Lower lobe of right lung (tissue), 2 donors: ENCODE results near the gene CHD6. TPM values are rescaled to one million over a fixed set of nuclear protein-coding genes. Genes with fewer than 3 reads are reported as not detected.

Experiments
- ATAC-seq, 2 donors: fragments of 200-7000 bp; cut with Tn5 transposase; one replicate each; pipeline ENCODE4 v1.9.1; 2020 to 2022; ENCODE audit warnings: mild to moderate bottlenecking in 2 of 2, moderate library complexity in 2 of 2
- DNase-seq: peaks from one replicate; pipeline ENCODE4 v3.0.0-alpha.2; 2020
- H3K27ac ChIP-seq: fragments of 200-600 bp; one replicate; pipeline ENCODE4 v1.8.0; 2022
- H3K27me3 ChIP-seq: fragments of 200-600 bp; one replicate; pipeline ENCODE4 v1.8.0; 2022; ENCODE audit warnings: low read depth
- H3K36me3 ChIP-seq: fragments of 200-600 bp; one replicate; pipeline ENCODE4 v1.8.0; 2022; ENCODE audit warnings: mild to moderate bottlenecking
- H3K4me1 ChIP-seq: fragments of 200-600 bp; one replicate; pipeline ENCODE4 v1.8.0; 2022
- H3K4me3 ChIP-seq: fragments of 200-600 bp; one replicate; pipeline ENCODE4 v1.8.0; 2022; ENCODE audit warnings: mild to moderate bottlenecking
- H3K9me3 ChIP-seq: fragments of 200-600 bp; one replicate; pipeline ENCODE4 v1.8.0; 2022
- CTCF ChIP-seq: fragments of 200-600 bp; IDR thresholded peaks from one replicate; pipeline ENCODE4 v1.8.0; 2022; ENCODE audit warnings: antibody characterized with exemption, mild to moderate bottlenecking
- intact Hi-C: fragments of 100-400 bp; cut with DNase I; formaldehyde crosslinking; loops from one replicate; pipeline ENCODE4 v1.11.0; 2022
- long read RNA-seq: library from polyadenylated mRNA; unstranded; transcript quantifications from one replicate; pipeline ENCODE4 v2.0.0, GENCODE V29; 2021
- total RNA-seq: library from RNA; stranded (reverse); fragmentation: NEBNext Ultra II Directional; extraction: Animal tissue kit (Norgen Biotek cat#: 25700); gene quantifications from one replicate; pipeline ENCODE4 v1.2.1, GENCODE V29; 2021
- donor health status: DM: no; HTN: yes; CAD: no; lungs with severe emphysema.

Gene CHD6
- 43.6 TPM for total RNA-seq
- long read RNA-seq, partial matches to known transcripts = 16 of 31 reads
- long read RNA-seq, other reads (novel, unspliced or antisense) = 14 of 31 reads

GRCh38 chr20:41617902-41618806, at the start of gene CHD6:
Gene CHD6, minus strand, starts transcription at chr20:41618377. Its CDS starts 67,040 bp downstream, at chr20:41551337.
- DNase-seq (peak; percentile 99), ATAC-seq (peak; percentile 99 to 100)
- Histone ChIP-seq H3K36me3 (no peaks in the 10 kb centered on the region), H3K27me3 (no peaks in the 10 kb centered on the region), H3K9me3 (no peaks in the 10 kb centered on the region), H3K4me1 (peaks cover 23% of the 10 kb centered on the region), H3K4me3 (peak within 1 kb of the TSS; percentile 75), H3K27ac (peak within 1 kb of the TSS; percentile 77)
- intact Hi-C loops = no loop called here
- TF ChIP-seq CTCF = no peak

- Histone ChIP-seq H3K27me3 (no peaks in the 10 kb centered on the region), H3K9me3 (no peaks in the 10 kb centered on the region), H3K27ac (no peak overlapping the region), H3K4me3 (no peak overlapping the region), H3K36me3 (no peaks in the 10 kb centered on the region), H3K4me1 (no peaks in the 10 kb centered on the region)
- TF ChIP-seq CTCF = no peak
- intact Hi-C loops = no loop called here
- DNase-seq = no peak
- ATAC-seq = no peak
These were observed 46.4 kb upstream of the CHD6 start for GRCh38 chr20:41664584-41664983.

- TF ChIP-seq CTCF = no peak
- H3K36me3 ChIP-seq = no peaks in the 10 kb centered on the region
These were observed 39.5 kb upstream of the CHD6 start for GRCh38 chr20:41657655-41658054.

GRCh38 chr20:41655962-41656618, 37.9 kb upstream of the CHD6 start:
- Histone ChIP-seq H3K36me3 (no peaks in the 10 kb centered on the region), H3K27ac (no peak overlapping the region), H3K4me3 (no peak overlapping the region), H3K9me3 (no peaks in the 10 kb centered on the region), H3K4me1 (no peaks in the 10 kb centered on the region), H3K27me3 (peaks cover 5% of the 10 kb centered on the region)
- no peak for TF ChIP-seq CTCF
- no peak for DNase-seq
- ATAC-seq = no peak
- intact Hi-C loops = no loop called here

More at GRCh38 chr20:41657655-41658054, 39.5 kb upstream of the CHD6 start:
- H3K4me1 ChIP-seq = no peaks in the 10 kb centered on the region
- H3K27ac ChIP-seq = no peak overlapping the region
- no peaks in the 10 kb centered on the region for H3K9me3 ChIP-seq
- ATAC-seq (no peak), DNase-seq (no peak)
- H3K27me3 ChIP-seq = peaks cover 5% of the 10 kb centered on the region
- intact Hi-C loops = no loop called here
- H3K4me3 ChIP-seq = no peak overlapping the region

GRCh38 chr20:41654884-41655283, 36.7 kb upstream of the CHD6 start:
- intact Hi-C loops = no loop called here
- TF ChIP-seq CTCF = no peak
- Histone ChIP-seq H3K27me3 (peaks cover 5% of the 10 kb centered on the region), H3K4me3 (no peak overlapping the region), H3K4me1 (no peaks in the 10 kb centered on the region), H3K36me3 (no peaks in the 10 kb centered on the region), H3K9me3 (no peaks in the 10 kb centered on the region), H3K27ac (no peak overlapping the region)
- DNase-seq (no peak), ATAC-seq (no peak)
